Gastrocnemius medialis (tissue), 4 donors: ENCODE data around the gene CASTOR1. TPM values are rescaled to one million over a fixed set of nuclear protein-coding genes. Genes with fewer than 3 reads are reported as not detected.

Source experiments
- ATAC-seq, 2 donors: fragments of 150-250 bp; one replicate each; pipeline ENCODE4 v1.9.1; 2016
- DNase-seq, 2 donors: peaks; one replicate each; pipeline ENCODE4 v3.0.0-alpha.2; 2019
- H3K27ac ChIP-seq, 4 donors: fragments of 200-600 bp; sonication (generic); 1 replicate in 1 of 4; 2 replicates in 3 of 4; pipeline ENCODE4 v1.5.1; 2016 to 2018; ENCODE audit warnings: mild to moderate bottlenecking in 2 of 4, moderate library complexity in 1 of 4
- H3K27me3 ChIP-seq, 3 donors: fragments of 200-600 bp; sonication (generic) in 2 of 3; 1 replicate in 1 of 3; 2 replicates in 2 of 3; pipeline versions ENCODE4 v1.5.1 to v1.6.0; 2016 to 2019; ENCODE audit warnings: mild to moderate bottlenecking in 1 of 3, moderate library complexity in 1 of 3
- H3K36me3 ChIP-seq, 2 donors: fragments of 200-600 bp; sonication (generic) in 1 of 2; one replicate each; pipeline ENCODE4 v1.5.1; 2017 to 2018
- H3K4me1 ChIP-seq, 2 donors: fragments of 200-600 bp; sonication (generic) in 1 of 2; one replicate each; pipeline ENCODE4 v1.5.1; 2016 to 2017; ENCODE audit warnings: mild to moderate bottlenecking in 2 of 2
- H3K4me3 ChIP-seq, 4 donors: fragments of 200-600 bp; sonication (generic) in 3 of 4; 1 replicate in 1 of 4; 2 replicates in 3 of 4; pipeline ENCODE4 v1.5.1; 2016 to 2019; ENCODE audit warnings: mild to moderate bottlenecking in 2 of 4
- H3K9me3 ChIP-seq, 3 donors: fragments of 200-600 bp; sonication (generic) in 2 of 3; 1 replicate in 1 of 3; 2 replicates in 2 of 3; pipeline ENCODE4 v1.5.1; 2016 to 2019
- CTCF ChIP-seq, 5 experiments: fragments of 450-650 bp in 3 of 5; fragments of 200-600 bp in 2 of 5; sonication (generic) in 2 of 5; IDR thresholded peaks in 4 of 5; conservative IDR thresholded peaks in 1 of 5; 1 replicate in 4 of 5; 2 replicates in 1 of 5; pipeline ENCODE4 v1.5.1; 2016 to 2019; ENCODE audit warnings: antibody characterized with exemption in 5 of 5, mild to moderate bottlenecking in 3 of 5, moderate library complexity in 3 of 5
- POLR2A ChIP-seq, 2 donors: fragments of 450-650 bp; IDR thresholded peaks; one replicate each; pipeline ENCODE4 v1.6.1; 2017; ENCODE audit warnings: antibody characterized with exemption in 2 of 2, mild to moderate bottlenecking in 2 of 2, moderate library complexity in 2 of 2
- in situ Hi-C, 4 donors: fragments of 200-750 bp; cut with MboI; loops; one replicate each; pipeline versions ENCODE4 v1.15.0 to v1.8.0; 2017; ENCODE audit warnings: low sequenced_read_pairs in 4 of 4
- intact Hi-C: fragments of 100-400 bp; cut with DNase I; formaldehyde crosslinking; loops from one replicate; pipeline ENCODE4 v1.15.1; 2023; ENCODE audit warnings: low total_unique reads
- total RNA-seq, 4 donors: library from RNA; depleted of rRNA; stranded (reverse); fragments of >200 nt; gene quantifications; one replicate each; pipeline versions ENCODE4 v1.1.0 to v1.2.3, GENCODE V29; 2016

The CASTOR1 gene
- total RNA-seq, 4 donors from 2014 or later, result 3.5 to 6.5 (median 5.6) TPM

DNA sequence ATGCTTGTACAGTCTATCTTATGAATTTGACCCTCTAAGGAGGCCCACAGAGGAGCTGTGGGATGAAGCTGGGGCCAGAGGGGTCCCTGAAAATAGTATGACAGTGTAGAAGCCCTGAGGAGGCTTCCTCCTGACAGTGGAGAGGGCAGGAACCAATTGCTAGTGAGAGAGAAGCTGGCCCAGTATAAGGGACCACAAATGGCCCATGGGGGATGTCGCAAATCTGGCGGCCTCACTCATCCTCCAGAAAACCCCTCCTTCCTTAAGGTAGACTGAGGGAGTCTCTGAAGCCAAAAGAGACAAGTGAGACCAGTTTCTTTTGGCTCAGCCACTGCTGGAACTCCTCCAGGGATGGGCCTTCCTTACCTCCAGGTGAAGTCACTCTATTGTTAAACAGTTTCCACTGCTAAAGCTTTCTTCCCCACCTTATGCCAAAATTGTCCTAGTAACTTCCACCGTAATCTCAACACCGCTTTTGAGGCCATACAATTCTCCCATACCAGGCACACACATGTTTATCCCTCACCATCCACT lies 17.8 kb upstream of the CASTOR1 start:
- Histone ChIP-seq H3K9me3 (no peaks in the 10 kb centered on the region), H3K27ac (peak overlapping the region; percentile 67 to 86 (median 70)), H3K36me3 (no peaks in the 10 kb centered on the region), H3K4me1 (peaks cover 67 to 86% of the 10 kb centered on the region in 2 donors), H3K4me3 (no peak overlapping the region), H3K27me3 (no peaks in the 10 kb centered on the region)
- intact Hi-C loops (no loop called here), in situ Hi-C loops (no loop called here)
- DNase-seq, result no peak
- TF ChIP-seq POLR2A (IDR thresholded peaks at IDR 0.05), result no peak
- TF ChIP-seq CTCF (IDR thresholded peaks at IDR 0.05 in 4 of 5, conservative IDR thresholded peaks at IDR 0.05 in 1 of 5), result no peak
- no peak for ATAC-seq

DNA sequence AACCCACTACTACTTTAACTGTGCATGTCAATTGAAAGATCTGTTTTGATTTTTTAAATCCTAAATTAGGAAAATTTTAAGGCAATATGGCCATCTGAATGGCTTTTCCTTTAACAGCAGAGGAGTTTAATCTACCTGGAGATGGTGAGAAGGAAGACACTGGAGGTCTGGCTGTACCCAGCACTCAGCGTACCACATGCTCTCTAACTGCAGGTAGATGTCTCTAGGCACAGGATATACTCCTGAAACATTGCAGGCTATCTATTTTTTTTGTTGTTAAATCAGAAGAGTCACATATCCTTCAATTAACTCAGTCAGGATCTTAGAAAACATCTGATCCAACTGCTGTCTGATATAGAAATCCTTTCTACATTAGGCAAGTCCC lies 17.3 kb upstream of the CASTOR1 start:
- H3K4me1 ChIP-seq, result peaks cover 66 to 86% of the 10 kb centered on the region in 2 donors
- H3K4me3 ChIP-seq, result no peak overlapping the region
- intact Hi-C loops, result no loop called here
- DNase-seq, result no peak
- in situ Hi-C loops, result no loop called here
- TF ChIP-seq CTCF (IDR thresholded peaks at IDR 0.05 in 4 of 5, conservative IDR thresholded peaks at IDR 0.05 in 1 of 5) (no peak), POLR2A (IDR thresholded peaks at IDR 0.05) (no peak)
- H3K36me3 ChIP-seq, result no peaks in the 10 kb centered on the region
- H3K9me3 ChIP-seq, result no peaks in the 10 kb centered on the region
- ATAC-seq, result no peak
- H3K27me3 ChIP-seq, result no peaks in the 10 kb centered on the region
- H3K27ac ChIP-seq, result peak overlapping the region; percentile 67 to 86 (median 70)

DNA sequence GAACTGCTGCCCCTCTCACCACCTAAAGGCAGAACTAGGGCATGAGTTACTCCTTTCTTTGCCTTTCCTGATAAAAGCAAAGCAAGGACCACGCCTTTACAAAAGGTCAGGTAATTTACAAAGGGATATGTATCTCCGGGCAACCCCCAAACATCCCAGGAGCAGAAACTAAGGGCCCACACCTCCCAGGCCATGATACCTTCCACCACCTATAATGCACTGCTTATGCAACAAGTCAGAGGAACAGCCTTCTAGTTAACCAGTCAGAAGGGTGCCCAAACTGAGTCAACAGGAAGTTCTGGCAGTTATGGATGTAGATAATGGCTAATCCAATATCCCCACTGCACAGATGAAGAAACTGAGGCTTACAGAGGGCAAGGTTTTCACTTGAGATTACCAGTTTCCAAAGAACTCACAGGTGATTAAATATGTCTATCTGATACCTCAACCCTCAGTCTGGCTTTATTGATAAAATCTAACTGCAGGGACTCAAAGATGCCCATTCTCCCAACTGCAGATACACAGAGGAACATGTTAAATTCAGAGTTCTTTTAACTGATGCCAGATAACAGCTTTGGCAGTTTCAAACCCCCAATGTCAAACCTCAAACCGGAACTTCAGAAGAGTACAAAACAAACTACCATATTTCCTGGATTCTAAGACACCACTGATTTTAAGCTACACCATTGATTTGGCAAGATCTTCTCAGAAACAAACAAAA lies 16.8 kb upstream of the CASTOR1 start:
- H3K9me3 ChIP-seq, result no peaks in the 10 kb centered on the region
- peak overlapping the region; percentile 67 to 86 (median 70) for H3K27ac ChIP-seq
- no peaks in the 10 kb centered on the region for H3K36me3 ChIP-seq
- intact Hi-C loops, result loop anchor here (2.0 kb wide), 1 partner anchor 15 kb away; no protein-coding TSS in a partner anchor
- no peak for ATAC-seq
- no peak for DNase-seq
- peaks cover 67 to 86% of the 10 kb centered on the region in 2 donors for H3K4me1 ChIP-seq
- H3K4me3 ChIP-seq, result no peak overlapping the region
- no peaks in the 10 kb centered on the region for H3K27me3 ChIP-seq
- TF ChIP-seq CTCF (IDR thresholded peaks at IDR 0.05 in 4 of 5, conservative IDR thresholded peaks at IDR 0.05 in 1 of 5), result no peak
- TF ChIP-seq POLR2A (IDR thresholded peaks at IDR 0.05), result no peak
- in situ Hi-C loops, result no loop called here

DNA sequence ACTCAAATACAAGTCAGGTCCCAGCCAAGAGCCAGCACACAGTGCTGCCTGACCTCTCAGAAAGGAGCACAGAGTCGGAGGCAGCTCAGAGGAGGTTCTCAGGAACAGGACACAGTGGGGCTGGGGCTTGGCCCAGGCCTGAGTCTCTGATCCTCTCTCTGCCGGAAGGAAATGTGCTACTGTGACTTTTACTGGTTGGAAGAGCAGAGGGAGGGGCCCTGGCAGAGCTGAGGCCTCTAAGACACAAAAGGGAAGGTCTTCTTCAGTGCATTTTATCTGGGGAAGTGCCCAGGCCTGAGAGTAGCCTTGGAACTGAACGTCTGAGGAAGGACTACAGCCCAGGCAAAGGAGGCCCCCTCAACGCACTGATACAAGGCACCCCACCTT lies 16.2 kb upstream of the CASTOR1 start:
- Histone ChIP-seq H3K9me3 (no peaks in the 10 kb centered on the region), H3K4me3 (no peak overlapping the region), H3K4me1 (peaks cover 61 to 87% of the 10 kb centered on the region in 2 donors), H3K27ac (peak overlapping the region; percentile 67 to 86 (median 70)), H3K27me3 (no peaks in the 10 kb centered on the region), H3K36me3 (no peaks in the 10 kb centered on the region)
- intact Hi-C loops, result loop anchor here (2.0 kb wide), 1 partner anchor 15 kb away; no protein-coding TSS in a partner anchor
- TF ChIP-seq POLR2A (IDR thresholded peaks at IDR 0.05) (peak; percentile 17 to 49), CTCF (IDR thresholded peaks at IDR 0.05 in 4 of 5, conservative IDR thresholded peaks at IDR 0.05 in 1 of 5) (no peak)
- in situ Hi-C loops, result no loop called here
- peak; percentile 72 to 77 for ATAC-seq
- DNase-seq, result peak; percentile 39 to 73
